ENCODE results near the gene UBE3D.
"Not testable (repeated sequence)": the region's sequence is repeated elsewhere in the genome, so short reads cannot be mapped to it uniquely, and the experiment has no call there.

Gene UBE3D

DNA sequence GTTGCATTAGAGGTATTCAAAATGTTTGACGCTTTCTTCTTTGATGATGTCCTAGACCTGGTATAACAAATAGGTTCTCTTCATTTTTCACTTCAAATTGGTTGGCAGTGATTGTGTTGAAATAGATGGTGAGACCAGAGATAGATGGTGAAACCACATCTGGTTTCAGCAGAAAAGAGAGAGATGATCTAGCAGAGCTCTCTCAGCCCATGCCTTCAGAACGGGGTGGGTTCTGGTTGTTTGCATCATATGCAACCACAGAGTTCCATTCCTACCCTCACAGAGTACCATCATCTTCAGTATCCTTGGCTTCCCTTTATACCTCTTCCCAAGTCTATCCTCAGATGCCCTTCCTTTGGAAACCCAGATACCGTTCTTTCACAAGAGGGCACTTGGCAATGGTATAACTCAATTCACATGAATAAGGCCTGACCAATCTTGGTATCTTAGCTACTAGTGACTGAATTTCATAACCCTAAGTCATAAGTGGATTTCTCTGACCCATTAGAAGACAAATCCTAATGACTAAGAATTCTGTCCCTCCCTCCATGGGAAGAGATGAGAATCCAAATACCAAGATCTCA lies 93.7 kb downstream of the UBE3D start:
- DNase-seq = no peak

DNA sequence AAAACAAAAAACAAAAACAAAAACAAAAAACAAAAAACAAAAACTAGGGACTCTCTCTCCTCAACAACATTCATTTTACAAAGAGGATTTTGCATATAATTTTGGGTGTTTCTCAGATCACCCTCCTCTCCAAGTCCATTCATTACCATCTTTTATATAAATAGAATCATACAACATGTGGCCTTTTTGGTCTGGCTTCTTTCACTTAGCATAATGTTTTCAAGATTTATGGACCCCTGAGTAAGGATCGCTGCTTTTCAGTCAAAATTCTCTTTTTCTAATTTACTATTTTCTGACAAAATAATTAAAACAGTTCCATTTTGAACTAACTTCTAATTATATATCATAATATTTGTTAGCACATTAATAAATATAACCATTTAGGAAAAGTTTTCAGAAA lies 94.8 kb downstream of the UBE3D start:
- DNase-seq = no peak

DNA sequence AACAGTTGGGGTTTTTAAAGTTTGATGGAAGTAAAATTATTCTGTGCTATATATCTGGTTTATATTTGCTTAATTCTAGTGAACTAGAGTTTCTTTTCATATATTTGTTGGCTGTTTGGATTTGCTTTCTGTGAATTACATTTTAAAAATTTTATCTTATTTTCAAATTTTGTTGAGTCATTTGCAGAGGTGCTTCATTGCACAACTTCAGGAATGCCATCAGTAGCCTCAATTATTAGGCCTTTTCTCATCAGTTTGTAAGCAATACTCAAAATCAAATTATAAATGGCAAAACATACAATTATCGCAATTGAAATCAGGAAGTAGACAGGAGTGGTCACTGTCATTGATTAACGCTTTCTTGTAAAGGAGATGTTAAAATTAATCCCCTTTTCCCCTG lies 96.9 kb downstream of the UBE3D start:
- no peak for DNase-seq

DNA sequence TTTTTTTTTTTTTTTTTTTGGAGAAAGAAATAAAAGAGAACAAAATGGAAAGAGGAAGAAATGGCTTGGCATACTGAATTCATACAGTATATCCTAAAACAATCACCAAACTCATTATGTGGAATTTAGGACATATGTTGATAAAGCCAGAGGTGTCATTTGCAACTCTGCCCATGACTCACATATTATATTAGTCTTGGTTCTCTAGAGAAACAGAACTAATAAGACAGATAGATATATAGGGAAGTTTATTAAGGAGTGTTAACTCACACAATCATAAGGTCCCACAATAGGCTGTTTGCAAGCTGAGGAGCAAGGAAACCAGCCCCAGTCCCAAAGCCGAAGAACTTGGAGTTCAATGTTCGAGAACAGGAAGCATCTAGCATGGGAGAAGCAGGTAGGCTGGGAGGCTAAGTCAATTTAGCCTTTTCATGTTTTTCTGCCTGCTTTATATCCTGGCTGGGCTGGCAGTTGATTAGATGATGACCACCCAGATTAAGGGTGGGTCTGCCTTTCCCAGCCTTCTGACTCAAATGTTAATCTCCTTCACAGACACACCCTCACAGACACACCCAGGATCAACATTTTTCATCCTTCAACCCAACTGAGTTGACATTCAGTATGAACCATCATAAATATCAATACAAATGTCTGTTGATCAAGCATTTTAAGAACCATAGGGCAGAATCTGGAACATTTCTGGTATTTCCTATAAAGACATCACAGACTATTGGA lies 102.3 kb downstream of the UBE3D start:
- no peak for DNase-seq

DNA sequence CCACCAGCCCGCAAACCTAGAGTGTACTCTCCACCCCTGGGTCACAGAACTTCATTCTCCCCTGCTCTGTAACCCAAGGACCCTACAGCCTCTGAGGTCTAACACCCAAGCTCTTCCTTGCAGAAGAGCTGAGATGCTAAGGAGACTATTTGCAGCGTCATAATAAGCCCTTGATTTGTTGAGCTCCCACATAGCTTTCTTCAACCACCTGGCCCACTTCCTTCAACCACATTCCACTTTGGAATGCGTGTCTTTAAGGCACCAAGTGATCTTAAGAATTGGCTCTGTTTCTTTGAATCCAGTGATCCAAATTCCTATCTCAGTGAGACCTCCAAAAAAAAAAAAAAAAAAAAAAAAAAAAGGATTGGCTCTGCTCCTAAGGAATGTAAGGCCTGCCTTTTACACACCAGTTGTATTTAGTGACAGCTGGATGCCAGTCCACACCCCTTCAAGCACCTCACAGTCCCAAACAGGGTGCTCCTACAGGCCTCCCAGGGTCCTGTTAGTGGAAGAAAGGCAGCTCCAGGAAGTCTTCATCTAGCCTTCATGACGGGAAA lies 106.2 kb downstream of the UBE3D start:
- DNase-seq = no peak

DNA sequence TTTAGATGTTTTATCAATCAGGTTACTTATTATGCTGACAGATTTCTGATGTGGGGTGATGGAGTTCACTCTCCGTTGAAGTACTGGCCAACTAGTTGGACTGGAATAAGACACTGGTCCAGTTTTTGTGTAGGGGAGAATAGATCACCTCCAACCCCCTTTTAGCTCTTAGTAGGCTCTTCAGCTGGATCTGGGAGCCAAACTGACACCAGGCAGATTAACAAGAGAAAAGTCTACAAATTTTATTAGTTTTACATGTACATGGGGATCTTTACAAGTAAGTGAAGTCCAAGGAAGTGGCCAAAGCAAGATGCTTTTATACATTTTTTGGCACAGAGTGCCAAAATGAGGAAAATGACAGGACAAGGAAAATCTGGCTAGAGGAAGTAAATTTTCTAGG lies 107.1 kb downstream of the UBE3D start:
- no peak for DNase-seq

DNA sequence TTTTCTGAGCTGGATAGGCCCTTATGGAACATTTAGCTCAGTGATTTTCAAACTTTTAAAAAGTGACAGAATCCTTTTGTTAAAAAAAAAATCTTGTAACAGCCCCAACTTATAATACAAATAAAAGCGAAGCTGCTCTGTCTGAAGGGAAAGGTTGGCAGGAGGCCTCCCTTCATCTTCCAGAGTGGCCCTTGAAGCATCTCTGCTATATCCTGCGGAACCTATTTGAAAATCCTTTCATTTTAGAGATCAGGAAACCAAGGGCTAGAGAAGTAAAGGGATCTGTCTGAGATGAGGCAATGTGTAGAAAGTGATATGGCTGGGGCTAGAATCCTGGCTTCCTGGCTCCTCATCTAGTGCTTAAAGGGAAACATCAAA lies 107.8 kb downstream of the UBE3D start:
- DNase-seq = no peak

DNA sequence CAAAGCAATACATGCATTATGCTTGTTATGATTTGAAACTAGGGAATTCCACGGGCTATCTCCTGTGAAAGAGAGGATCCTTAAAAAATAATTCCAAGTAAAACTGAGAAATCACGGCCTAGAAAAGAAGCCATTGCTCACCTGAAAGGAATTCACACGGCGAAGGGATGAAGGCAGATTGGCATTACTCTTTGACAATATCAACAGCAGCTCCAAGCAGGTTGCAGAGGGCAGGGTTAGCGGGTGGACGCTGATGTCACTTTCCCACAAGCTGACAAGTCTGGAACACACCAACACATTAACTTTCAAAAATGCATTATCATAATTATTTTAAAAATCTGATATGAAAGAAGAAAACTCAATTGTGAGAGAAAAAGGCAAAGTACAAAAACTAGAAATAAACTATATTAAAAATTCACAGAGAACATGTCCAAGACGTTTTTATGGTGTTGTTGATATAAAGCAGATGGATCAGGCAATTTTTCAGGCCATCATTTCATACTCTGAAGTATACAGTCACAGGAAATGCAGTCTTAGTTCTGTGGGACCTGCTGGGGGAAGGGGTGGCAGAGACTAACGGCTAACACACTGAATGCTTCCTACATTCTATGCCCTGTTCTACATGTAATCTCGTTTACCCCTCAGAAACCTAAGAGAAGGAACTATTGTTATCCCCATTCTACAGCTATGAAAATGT lies 108.3 kb downstream of the UBE3D start:
- DNase-seq = no peak

DNA sequence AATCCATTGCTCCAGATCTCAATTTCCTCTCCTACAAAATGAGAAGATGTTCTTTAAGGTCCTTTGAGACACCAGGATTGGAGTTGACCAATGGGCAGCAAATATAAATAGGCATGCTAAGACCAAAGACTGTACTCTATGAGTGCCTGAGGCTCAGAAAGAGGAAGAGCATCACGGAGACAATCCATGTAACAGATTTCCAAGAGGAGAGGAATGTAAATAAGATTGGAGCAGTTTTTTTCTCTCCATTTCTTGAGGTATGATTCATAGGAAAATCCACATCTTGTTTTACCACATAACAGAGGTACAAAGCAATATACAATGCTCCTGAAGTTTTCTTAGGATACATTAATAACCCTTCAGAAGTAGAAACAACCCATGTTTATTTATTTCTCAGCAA lies 109.8 kb downstream of the UBE3D start:
- no peak for DNase-seq

DNA sequence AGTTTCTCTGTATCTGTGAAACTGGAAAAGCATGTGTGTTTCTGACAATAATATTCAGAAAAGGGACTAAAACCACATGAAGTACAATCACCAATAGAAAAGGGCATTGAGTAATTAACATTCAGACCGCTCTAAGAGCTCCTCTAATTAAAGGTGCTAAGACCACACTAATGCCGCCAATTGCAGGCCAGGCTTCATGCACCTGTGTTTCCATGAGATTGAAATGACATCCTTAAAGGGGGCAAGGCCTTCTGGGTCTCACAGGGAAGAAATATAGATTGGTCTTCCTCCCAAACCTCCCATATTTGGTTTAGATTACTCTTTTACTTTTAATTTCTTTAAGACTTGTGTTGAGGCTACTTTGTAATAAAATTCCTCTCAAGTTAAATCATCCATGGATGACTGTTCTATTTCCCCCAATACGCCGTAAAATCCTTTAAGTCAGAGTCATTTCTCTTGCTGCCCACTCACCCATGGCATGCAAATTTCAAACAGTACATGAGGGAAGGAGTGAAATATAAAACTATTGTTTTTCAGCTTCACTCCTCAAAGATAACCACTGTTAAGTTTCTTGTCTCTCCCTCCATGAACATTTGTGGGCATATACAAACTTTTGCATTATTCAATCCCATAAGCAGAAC lies 110.6 kb downstream of the UBE3D start:
- no peak for DNase-seq

DNA sequence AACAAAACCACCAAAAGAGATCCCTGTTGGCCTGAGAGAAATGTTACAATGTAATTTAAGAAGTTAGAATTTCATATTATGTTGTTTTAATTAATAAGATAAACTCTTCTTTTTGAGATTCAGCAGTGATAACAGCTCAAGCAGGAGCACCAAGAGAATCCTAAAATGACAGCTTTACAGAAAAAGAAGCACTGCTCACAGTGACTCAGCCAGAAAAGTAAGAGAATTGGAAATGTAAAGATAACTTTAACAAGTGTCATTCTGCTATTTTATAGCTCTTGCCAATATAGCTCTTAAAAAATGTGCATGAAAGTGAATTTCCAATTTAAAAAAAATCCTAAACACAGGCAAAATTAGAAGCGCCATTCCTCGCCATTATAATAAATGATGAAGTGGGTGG lies 111.3 kb downstream of the UBE3D start:
- no peak for DNase-seq

DNA sequence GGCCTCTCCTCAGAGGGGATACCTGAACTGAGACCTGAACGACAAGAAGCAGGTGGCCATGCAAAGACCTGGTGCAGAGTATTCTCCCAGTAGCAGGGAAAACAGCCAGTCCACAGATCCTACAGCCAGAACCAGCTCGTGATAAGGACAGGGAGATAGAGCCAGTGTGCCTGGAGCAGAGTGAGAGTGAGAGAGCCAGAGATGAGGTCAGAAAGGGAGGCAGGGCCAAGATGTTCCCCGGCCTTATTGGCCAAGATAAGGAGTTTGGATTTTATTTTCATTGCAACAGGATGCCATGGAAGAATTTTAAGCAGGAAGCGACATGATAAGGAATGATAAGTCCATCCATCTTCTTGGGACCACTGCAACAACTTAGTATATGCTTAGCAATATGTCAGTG lies 111.8 kb downstream of the UBE3D start:
- no peak for DNase-seq

DNA sequence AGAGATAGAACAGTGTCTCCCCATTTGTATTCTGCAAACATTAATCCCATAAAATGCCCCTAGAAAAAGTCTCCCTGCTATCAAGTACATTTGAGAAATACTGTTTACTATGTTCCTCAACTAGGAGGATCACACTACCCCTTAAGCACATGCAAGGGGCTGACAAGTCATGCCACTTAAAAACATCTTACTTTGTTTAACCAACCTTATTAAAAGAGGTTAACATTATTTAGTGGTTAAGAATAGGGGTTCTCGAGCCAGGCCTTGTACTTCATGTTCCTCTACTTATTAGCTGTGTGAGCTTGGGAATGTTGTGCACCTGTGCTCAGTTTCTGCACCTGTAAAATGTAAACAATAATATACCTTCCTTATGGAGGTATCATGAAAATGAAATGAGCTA lies 113.7 kb downstream of the UBE3D start:
- DNase-seq = no peak

DNA sequence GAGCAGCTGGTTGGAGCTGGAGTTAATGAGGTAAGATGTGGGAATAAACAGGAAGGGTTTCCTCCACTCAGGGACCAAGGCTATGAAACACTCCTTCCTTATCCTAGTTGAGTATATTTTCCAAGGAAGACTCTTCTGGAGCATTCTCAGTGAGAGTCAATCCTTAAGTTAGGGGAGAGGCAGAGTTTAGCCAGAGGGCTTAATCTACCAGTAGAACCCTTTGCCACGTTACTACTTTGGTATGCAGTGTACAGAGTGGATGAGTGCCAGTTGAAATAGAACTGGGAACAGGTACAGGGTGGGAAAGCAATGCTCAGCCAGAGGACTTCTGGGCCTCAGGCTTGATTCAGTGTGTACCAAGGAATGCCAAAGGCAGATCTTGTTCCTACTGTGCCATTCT lies 114.3 kb downstream of the UBE3D start:
- DNase-seq = no peak

DNA sequence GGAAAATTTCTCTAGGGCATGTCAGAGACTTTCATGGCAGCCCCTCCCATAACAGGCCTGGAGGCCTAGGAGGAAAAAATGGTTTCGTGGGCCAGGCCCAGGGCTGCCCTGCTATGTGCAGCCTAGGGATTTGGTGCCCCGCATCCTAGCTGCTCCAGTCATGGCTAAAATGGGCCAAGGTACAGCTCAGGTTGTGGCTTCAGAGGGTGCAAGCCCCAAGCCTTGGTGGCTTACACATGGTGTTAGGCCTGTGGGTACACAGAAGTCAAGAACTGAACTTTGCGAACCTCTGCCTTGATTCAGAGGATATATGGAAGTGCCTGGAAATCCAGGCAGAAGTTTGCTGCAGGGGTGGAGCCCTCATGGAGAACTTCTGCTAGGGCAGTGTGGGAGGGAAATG lies 134.7 kb downstream of the UBE3D start:
- DNase-seq = not testable (repeated sequence)

DNA sequence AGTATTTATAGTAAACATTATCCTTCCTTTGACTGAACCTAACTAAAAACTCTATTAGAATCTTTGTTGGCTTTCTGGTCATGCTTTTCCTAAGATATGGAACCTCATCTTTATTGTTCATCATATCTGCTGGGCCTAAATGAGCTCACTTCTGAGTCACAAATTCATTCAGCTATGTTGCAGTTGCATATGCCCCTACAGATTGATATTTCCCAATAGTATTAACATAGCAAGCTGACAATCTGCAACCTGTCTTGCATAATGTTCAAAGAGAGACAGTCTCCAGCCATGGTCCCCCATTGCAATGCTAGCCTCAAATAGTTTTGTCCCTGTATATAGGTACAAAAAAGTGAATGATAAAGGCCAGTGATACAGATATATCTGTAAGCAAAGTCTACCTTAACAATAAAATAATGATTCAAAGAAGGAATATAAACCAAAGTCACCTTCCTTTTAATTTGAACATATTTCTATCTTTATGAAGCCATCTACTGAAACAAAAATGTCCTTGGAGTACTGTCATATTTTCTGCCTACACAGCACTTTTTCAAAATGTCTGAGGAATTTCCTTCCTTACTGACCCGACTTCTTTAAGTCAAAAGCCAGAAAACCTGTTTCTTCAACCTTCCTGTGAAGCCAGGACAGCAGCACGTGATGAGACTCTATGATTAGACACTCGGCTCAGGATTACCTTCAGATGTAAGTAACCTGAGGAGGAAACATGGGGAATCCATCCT lies 140.7 kb downstream of the UBE3D start:
- no peak for DNase-seq

DNA sequence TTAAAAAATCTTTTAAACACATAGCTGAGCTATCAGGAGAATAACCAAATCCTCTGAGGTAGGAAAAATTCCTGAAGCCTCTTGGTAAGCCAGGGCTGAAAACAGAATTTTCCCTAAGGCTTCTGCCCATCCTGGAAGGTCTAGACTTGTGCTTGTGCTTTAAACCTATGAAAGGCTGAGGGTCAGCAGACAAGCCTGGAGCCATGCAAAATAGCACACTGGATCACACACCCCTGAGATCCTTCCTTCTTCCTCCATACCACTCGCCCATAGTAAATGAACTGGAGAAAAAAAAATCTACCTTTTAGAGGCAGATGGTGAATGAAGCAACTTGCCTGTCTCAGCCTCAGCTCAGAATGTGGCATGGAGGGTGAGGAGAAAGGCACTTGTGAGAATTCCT lies 144.4 kb downstream of the UBE3D start:
- no peak for DNase-seq

DNA sequence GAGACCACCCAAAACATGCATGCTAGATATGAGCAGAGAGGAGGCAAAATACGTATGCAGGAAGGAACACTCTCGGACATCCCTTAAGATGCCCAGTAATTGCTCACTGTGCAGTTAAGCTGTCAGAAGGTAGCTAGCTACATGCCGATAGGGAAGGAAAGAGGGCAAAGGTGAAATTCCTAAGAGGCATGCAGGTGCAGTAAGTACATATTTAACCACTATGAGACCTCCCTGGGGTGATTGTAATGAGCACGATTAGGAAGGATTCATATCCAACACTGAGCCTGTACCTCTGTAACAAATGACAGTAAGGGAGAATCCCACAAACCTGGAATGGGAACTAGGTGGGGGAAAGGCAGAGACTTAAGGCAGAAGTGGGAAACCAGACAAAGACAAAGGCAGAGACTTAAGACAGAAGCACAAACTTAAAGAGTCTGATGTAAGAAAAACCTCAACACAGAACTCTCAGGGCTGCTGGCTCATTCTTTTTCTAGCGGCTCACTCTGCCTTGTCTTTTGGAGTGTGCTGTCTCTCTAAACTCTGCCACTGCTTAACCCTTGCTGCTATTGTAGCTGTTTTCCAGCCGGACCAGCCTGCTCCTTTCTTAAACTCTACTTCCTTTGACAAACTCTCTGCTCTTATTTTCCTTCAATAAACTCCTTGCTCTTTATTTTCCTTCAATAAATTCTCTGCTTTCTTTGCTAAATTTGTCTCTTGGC lies 148.1 kb downstream of the UBE3D start:
- no peak for DNase-seq

DNA sequence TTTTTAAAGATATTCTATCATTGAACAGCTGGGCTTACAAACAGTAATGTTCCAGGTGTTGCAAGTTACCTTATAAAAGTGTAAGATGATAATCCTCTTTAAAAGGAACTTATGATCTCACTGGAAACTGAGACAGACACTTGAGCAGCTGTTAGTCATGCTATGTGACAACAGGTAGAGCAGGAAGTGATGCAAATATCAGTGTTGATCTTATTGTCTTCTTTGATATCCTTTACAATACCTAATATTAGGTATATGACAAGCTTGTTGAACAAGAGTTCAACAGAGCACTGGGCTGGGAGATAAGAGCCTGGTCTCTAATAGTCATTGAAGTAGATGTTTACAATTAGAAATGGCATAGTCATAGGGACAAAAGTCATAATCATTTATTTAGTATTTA lies 150.0 kb downstream of the UBE3D start:
- no peak for DNase-seq

DNA sequence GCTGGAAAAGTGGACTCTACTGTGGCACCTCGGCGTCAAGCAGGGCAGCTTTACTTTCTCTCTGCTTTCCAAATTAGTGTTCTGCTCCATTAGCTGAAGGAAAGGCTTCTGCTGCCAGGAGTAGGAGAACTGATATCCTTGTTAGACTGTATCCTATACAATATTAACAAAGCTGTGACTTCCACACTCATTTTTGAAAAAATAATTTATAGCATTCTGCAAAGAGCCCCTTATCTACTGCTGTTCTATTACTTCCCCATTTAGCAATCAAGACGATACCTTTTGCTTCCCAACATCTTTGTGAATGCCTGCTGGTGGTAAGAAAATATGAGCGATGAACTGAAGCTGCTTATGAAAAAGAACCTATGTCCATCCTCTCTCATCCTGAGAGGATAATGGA lies 151.1 kb downstream of the UBE3D start:
- DNase-seq = no peak

DNA sequence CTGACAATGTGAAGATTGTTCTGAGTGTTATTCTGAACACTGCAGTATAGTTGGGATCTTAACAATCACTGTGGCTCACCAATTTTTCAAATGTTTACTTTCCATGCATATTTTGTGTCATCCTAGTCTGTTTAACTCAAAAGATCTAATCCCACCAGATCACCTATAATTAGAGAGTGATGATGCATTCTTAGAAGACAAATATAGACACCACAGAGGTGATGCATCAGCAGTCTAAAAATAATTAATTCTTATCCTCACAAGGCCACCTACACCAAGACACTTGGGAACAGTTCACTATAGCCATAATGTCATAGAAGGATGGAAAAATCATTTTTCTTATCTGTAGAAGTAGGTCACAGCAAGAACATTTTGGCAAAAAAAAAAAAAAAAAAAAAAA lies 154.8 kb downstream of the UBE3D start:
- DNase-seq = no peak

DNA sequence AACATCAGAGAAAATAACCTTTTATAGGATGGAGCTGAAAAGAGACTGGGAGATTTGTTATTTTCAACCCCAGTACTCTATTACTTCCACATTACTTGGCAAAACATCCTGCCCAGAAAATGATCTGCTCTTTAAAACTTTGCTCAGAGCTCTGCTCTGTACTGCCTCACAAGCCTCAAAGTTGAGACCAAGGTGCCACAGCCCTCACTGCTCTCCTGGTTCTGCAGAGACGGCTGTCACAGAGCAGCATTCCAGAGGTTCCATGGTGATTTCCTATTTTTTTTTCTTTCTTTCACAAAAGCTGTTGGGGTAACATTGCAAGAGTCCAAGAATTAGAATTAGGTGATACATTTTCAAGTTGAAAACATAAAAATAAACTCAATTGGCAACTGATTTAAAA lies 155.2 kb downstream of the UBE3D start:
- DNase-seq = no peak
